HPDE6-E6E7 (cell line): ENCODE data around the gene SOCS4.
"Not testable (repeated sequence)": the region's sequence is repeated elsewhere in the genome, so short reads cannot be mapped to it uniquely, and the experiment has no call there.

ENCODE experiments used
- DNase-seq: peaks from one replicate; pipeline ENCODE4 v3.0.0; 2011; ENCODE audit warnings: missing footprints; ENCODE audit errors: extremely low spot score

SOCS4 gene

GRCh38 chr14:55026793-55027561 is at the start of gene SOCS4, which contains the start of gene WDHD1:
SOCS4 (plus strand) TSS chr14:55027236; CDS start chr14:55043042, 15,806 bp downstream.
WDHD1 (minus strand) TSS chr14:55027099; CDS start chr14:55026787, 312 bp downstream.
- peak; percentile 92 for DNase-seq

GRCh38 chr14:54979039-54979438 is 48.0 kb upstream of the SOCS4 start:
- DNase-seq, result no peak

GRCh38 chr14:54981698-54982097 is 45.3 kb upstream of the SOCS4 start:
- DNase-seq, result no peak

- DNase-seq, result peak; percentile 65
Observed at GRCh38 chr14:54985156-54985555, 41.9 kb upstream of the SOCS4 start.

GRCh38 chr14:55000381-55000780 is 26.7 kb upstream of the SOCS4 start:
- DNase-seq, result no peak

GRCh38 chr14:55005071-55005470 is 22.0 kb upstream of the SOCS4 start:
- DNase-seq, result no peak

GRCh38 chr14:55015006-55015405 is 12.0 kb upstream of the SOCS4 start:
- DNase-seq, result no peak

- DNase-seq, result no peak
Observed at GRCh38 chr14:55019968-55020554, 7.0 kb upstream of the SOCS4 start.

- DNase-seq, result not testable (repeated sequence)
Observed at GRCh38 chr14:55024365-55024764, 2.7 kb upstream of the SOCS4 start.

- DNase-seq, result no peak
Observed at GRCh38 chr14:55025948-55026347, 1.1 kb upstream of the SOCS4 start.

- DNase-seq, result no peak
Observed at GRCh38 chr14:55026441-55026792, 619 bp upstream of the SOCS4 start.

GRCh38 chr14:55028066-55028465 is 1.0 kb downstream of the SOCS4 start:
- no peak for DNase-seq

- no peak for DNase-seq
Observed at GRCh38 chr14:55028476-55028875, 1.4 kb downstream of the SOCS4 start.

- no peak for DNase-seq
Observed at GRCh38 chr14:55031190-55031589, 4.2 kb downstream of the SOCS4 start.

GRCh38 chr14:55037995-55038394 is 11.0 kb downstream of the SOCS4 start:
- not testable (repeated sequence) for DNase-seq

- peak; percentile 38 for DNase-seq
Observed at GRCh38 chr14:55038708-55039107, 11.7 kb downstream of the SOCS4 start.

- no peak for DNase-seq
Observed at GRCh38 chr14:55043528-55043927, 16.5 kb downstream of the SOCS4 start.

GRCh38 chr14:55045087-55045486 is 18.1 kb downstream of the SOCS4 start:
- no peak for DNase-seq

GRCh38 chr14:55047301-55048053 is 20.4 kb downstream of the SOCS4 start:
- DNase-seq, result no peak

GRCh38 chr14:55048900-55049436 is 21.9 kb downstream of the SOCS4 start:
- no peak for DNase-seq

- no peak for DNase-seq
Observed at GRCh38 chr14:55051165-55051422, 24.1 kb downstream of the SOCS4 start.

GRCh38 chr14:55051423-55052268 is 24.6 kb downstream of the SOCS4 start, which contains the start of gene MAPK1IP1L:
MAPK1IP1L (plus strand) TSS chr14:55051647; CDS start chr14:55061684, 10,037 bp downstream.
- DNase-seq, result peak; percentile 90
